HepG2 (cell line): ENCODE measurements around the gene KCNJ14. TPM values are rescaled to one million over a fixed set of nuclear protein-coding genes. Genes with fewer than 3 reads are reported as not detected.

Source experiments
- CBX5 ChIP-seq: sonication (generic); formaldehyde crosslinking; IDR thresholded peaks from 2 replicates; pipeline ENCODE4 v1.4.0; 2020; ENCODE audit warnings: missing genetic modification reagents, borderline replicate concordance
- GATA4 ChIP-seq: sonication (generic); IDR thresholded peaks from 2 replicates; pipeline ENCODE4 v1.6.1; 2016; ENCODE audit warnings: antibody characterized with exemption, low read depth, borderline replicate concordance
- HHEX ChIP-seq: IDR thresholded peaks from 2 replicates; pipeline ENCODE4 v1.6.1; 2016; ENCODE audit warnings: control low read depth
- HNRNPUL1 ChIP-seq: fragments of 200-400 bp; formaldehyde crosslinking; IDR thresholded peaks from 2 replicates; pipeline ENCODE4 v1.6.1; 2017; ENCODE audit warnings: low read depth, mild to moderate bottlenecking, low read length, moderate library complexity
- JARID2 ChIP-seq: sonication (generic); formaldehyde crosslinking; IDR thresholded peaks from 2 replicates; pipeline ENCODE4 v1.8.1; 2023; ENCODE audit warnings: missing genetic modification reagents, inconsistent platforms; ENCODE audit not compliant: insufficient replicate concordance
- MEIS2 ChIP-seq: sonication (generic); formaldehyde crosslinking; IDR thresholded peaks from 2 replicates; pipeline ENCODE4 v1.9.0; 2021; ENCODE audit warnings: mild to moderate bottlenecking, missing genetic modification reagents
- NCOR1 ChIP-seq: fragments of 200-600 bp; sonication (generic); IDR thresholded peaks from 2 replicates; pipeline ENCODE4 v1.7.0; 2017; ENCODE audit warnings: antibody characterized with exemption, low read length, borderline replicate concordance
- NR1H2 ChIP-seq: sonication (generic); formaldehyde crosslinking; IDR thresholded peaks from 2 replicates; pipeline ENCODE4 v1.8.1; 2022; ENCODE audit warnings: low read depth, missing genetic modification reagents, borderline replicate concordance
- RELA ChIP-seq: sonication (generic); formaldehyde crosslinking; IDR thresholded peaks from 2 replicates; pipeline ENCODE4 v1.4.0; 2020; ENCODE audit warnings: missing genetic modification reagents
- REPIN1 ChIP-seq: sonication (generic); formaldehyde crosslinking; IDR thresholded peaks from 2 replicates; pipeline ENCODE4 v1.8.0; 2022; ENCODE audit warnings: missing genetic modification reagents, low read depth, mild to moderate bottlenecking, borderline replicate concordance
- SETDB1 ChIP-seq: sonication (generic); formaldehyde crosslinking; IDR thresholded peaks from 2 replicates; pipeline ENCODE4 v1.5.1; 2020; ENCODE audit warnings: missing genetic modification reagents, mild to moderate bottlenecking, borderline replicate concordance
- SMAD3 ChIP-seq: sonication (generic); formaldehyde crosslinking; IDR thresholded peaks from 2 replicates; pipeline ENCODE4 v1.4.0; 2020; ENCODE audit warnings: missing genetic modification reagents
- SP1 ChIP-seq, 2 experiments: fragments of 450-650 bp in 1 of 2; sonication (generic) in 1 of 2; formaldehyde crosslinking in 1 of 2; IDR thresholded peaks; 2 replicates each; pipeline versions ENCODE4 v1.4.0 to v1.6.1; 2016 to 2020; ENCODE audit warnings: missing genetic modification reagents in 1 of 2
- SRY ChIP-seq: sonication (generic); formaldehyde crosslinking; IDR thresholded peaks from 2 replicates; pipeline ENCODE4 v1.8.0; 2022; ENCODE audit warnings: mild to moderate bottlenecking, missing genetic modification reagents
- YEATS4 ChIP-seq: sonication (generic); formaldehyde crosslinking; IDR thresholded peaks from 2 replicates; pipeline ENCODE4 v1.4.0; 2020; ENCODE audit warnings: missing genetic modification reagents, borderline replicate concordance
- ZFY ChIP-seq: sonication (generic); formaldehyde crosslinking; IDR thresholded peaks from 2 replicates; pipeline ENCODE4 v1.4.0; 2020; ENCODE audit warnings: missing genetic modification reagents
- ZMYM3 ChIP-seq: sonication (generic); formaldehyde crosslinking; IDR thresholded peaks from 2 replicates; pipeline ENCODE4 v1.5.1; 2020; ENCODE audit warnings: mild to moderate bottlenecking, missing genetic modification reagents
- ZNF274 ChIP-seq: sonication (generic); formaldehyde crosslinking; IDR thresholded peaks from 2 replicates; pipeline ENCODE4 v1.5.1; 2020; ENCODE audit warnings: mild to moderate bottlenecking, missing genetic modification reagents
- ZNF296 ChIP-seq: sonication (generic); formaldehyde crosslinking; conservative IDR thresholded peaks from 2 replicates; pipeline ENCODE4 v1.5.0; 2020; ENCODE audit warnings: mild to moderate bottlenecking, missing genetic modification reagents
- ZNF3 ChIP-seq: IDR thresholded peaks from 2 replicates; pipeline ENCODE4 v1.7.0; 2017; ENCODE audit warnings: inconsistent platforms
- ZNF30 ChIP-seq: sonication (generic); formaldehyde crosslinking; IDR thresholded peaks from 2 replicates; pipeline ENCODE4 v1.5.0; 2020; ENCODE audit warnings: mild to moderate bottlenecking, missing genetic modification reagents
- ZNF552 ChIP-seq: sonication (generic); formaldehyde crosslinking; IDR thresholded peaks from 2 replicates; pipeline ENCODE4 v1.9.0; 2022; ENCODE audit warnings: missing genetic modification reagents, mild to moderate bottlenecking, borderline replicate concordance
- ZNF563 ChIP-seq: sonication (generic); formaldehyde crosslinking; IDR thresholded peaks from 2 replicates; pipeline ENCODE4 v1.8.0; 2022; ENCODE audit warnings: mild to moderate bottlenecking, moderate library complexity, missing genetic modification reagents
- ZNF782 ChIP-seq: sonication (generic); formaldehyde crosslinking; IDR thresholded peaks from 2 replicates; pipeline ENCODE4 v1.4.0; 2020; ENCODE audit warnings: missing genetic modification reagents, mild to moderate bottlenecking, borderline replicate concordance
- ZNF879 ChIP-seq: sonication (generic); formaldehyde crosslinking; IDR thresholded peaks from 2 replicates; pipeline ENCODE4 v1.8.1; 2023; ENCODE audit warnings: missing genetic modification reagents
- polyA plus RNA-seq, 8 experiments: library from polyadenylated mRNA; depleted of rRNA in 3 of 8; stranded (reverse) in 7 of 8; unstranded in 1 of 8; fragments of >200 nt; fragmentation: Illumina TruSeq in 4 of 8; extraction: Trizol in 4 of 8; gene quantifications; 2 replicates each; pipeline versions ENCODE4 v1.2.1 to v1.2.3, GENCODE V29; 2011 to 2016; ENCODE audit warnings: low read depth in 4 of 8, missing spikeins in 1 of 8, mixed read lengths in 1 of 8; ENCODE audit not compliant: insufficient read depth in 1 of 8
- total RNA-seq, 5 experiments: library from RNA; depleted of rRNA; stranded (reverse); fragments of >200 nt; fragmentation: Illumina TruSeq; extraction: Trizol; gene quantifications; 2 replicates each; pipeline ENCODE4 v1.2.3, GENCODE V29; 2016; ENCODE audit warnings: low read depth in 1 of 5
- TF ChIP-seq, protein P1 (sequence below): sonication (generic); formaldehyde crosslinking; IDR thresholded peaks from 2 replicates; pipeline ENCODE4 v1.9.0; 2021; ENCODE audit warnings: missing genetic modification reagents, borderline replicate concordance
- TF ChIP-seq, protein P2 (sequence below): sonication (generic); formaldehyde crosslinking; IDR thresholded peaks from 2 replicates; pipeline ENCODE4 v1.4.0; 2020; ENCODE audit warnings: mild to moderate bottlenecking, missing genetic modification reagents
- TF ChIP-seq, protein P3 (sequence below): sonication (generic); formaldehyde crosslinking; conservative IDR thresholded peaks from 2 replicates; pipeline ENCODE4 v1.4.0; 2020; ENCODE audit warnings: missing genetic modification reagents

Gene KCNJ14
- total and polyA plus RNA-seq, 2 of the 13 experiments (the other 11 are each of a cell fraction or from before 2014, with no cell fraction given), result 0.20 to 0.51 TPM

DNA sequence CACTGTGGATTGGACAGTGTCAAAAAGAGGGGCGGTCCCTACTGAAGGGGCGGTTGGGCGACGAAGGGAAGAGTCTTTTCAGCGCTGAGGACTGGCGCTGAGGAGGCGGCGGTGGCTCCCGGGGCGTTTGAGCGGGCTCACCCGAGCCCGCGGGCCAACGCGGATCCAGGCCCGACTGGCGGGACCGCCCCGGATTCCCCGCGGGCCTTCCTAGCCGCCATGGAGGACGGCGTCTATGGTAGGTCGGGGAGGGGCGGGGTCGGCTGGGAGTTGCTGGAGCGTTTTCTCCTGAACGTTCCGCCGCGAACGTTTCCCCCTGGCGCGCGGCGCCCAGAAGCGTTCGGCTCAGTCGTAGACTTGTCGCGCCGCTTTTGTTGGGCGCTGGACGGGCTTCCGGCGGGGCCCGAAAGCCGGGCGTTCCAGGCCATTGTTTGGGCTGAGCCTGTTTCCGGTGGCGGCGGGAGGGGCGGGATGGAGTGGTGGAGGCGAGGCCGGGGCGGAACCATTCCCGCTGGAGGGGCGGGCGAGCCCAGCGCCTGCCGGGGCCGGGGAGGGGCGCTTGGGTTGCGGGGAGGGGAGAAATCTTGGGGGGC is 14.0 kb downstream of the KCNJ14 start, which contains the start of gene CYTH2 (continued):
- TF ChIP-seq, protein P1, sequence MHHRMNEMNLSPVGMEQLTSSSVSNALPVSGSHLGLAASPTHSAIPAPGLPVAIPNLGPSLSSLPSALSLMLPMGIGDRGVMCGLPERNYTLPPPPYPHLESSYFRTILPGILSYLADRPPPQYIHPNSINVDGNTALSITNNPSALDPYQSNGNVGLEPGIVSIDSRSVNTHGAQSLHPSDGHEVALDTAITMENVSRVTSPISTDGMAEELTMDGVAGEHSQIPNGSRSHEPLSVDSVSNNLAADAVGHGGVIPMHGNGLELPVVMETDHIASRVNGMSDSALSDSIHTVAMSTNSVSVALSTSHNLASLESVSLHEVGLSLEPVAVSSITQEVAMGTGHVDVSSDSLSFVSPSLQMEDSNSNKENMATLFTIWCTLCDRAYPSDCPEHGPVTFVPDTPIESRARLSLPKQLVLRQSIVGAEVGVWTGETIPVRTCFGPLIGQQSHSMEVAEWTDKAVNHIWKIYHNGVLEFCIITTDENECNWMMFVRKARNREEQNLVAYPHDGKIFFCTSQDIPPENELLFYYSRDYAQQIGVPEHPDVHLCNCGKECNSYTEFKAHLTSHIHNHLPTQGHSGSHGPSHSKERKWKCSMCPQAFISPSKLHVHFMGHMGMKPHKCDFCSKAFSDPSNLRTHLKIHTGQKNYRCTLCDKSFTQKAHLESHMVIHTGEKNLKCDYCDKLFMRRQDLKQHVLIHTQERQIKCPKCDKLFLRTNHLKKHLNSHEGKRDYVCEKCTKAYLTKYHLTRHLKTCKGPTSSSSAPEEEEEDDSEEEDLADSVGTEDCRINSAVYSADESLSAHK (CRISPR knock-in tag), result no peak
- TF ChIP-seq GATA4, result no peak
- TF ChIP-seq ZMYM3 (CRISPR knock-in tag), result no peak
- peak; percentile 84 for TF ChIP-seq JARID2
- peak; percentile 93 for TF ChIP-seq YEATS4 (CRISPR knock-in tag)
- TF ChIP-seq CBX5 (CRISPR knock-in tag), result no peak
- no peak for TF ChIP-seq NR1H2 (CRISPR knock-in tag)
- no peak; the same call in 1 of the 2 replicates for TF ChIP-seq REPIN1 (CRISPR knock-in tag)
- TF ChIP-seq SETDB1 (CRISPR knock-in tag), result no peak
- peak; percentile 50; the same call in 1 of the 2 replicates for TF ChIP-seq ZNF552 (CRISPR knock-in tag)
- no peak for TF ChIP-seq ZNF782
- no peak for TF ChIP-seq NCOR1
- TF ChIP-seq HHEX, result no peak
- no peak for TF ChIP-seq ZNF879 (CRISPR knock-in tag)
- no peak for TF ChIP-seq ZNF296 (CRISPR knock-in tag)
- no peak for TF ChIP-seq RELA (CRISPR knock-in tag)
- TF ChIP-seq SRY (CRISPR knock-in tag), result no peak; the same call in 1 of the 2 replicates
- TF ChIP-seq, protein P2, sequence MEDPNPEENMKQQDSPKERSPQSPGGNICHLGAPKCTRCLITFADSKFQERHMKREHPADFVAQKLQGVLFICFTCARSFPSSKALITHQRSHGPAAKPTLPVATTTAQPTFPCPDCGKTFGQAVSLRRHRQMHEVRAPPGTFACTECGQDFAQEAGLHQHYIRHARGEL (CRISPR knock-in tag), result no peak
- TF ChIP-seq ZNF274 (CRISPR knock-in tag), result peak; percentile 40; the same call in 1 of the 2 replicates
- TF ChIP-seq MEIS2, result no peak
- no peak for TF ChIP-seq ZNF3
- no peak for TF ChIP-seq ZNF30 (CRISPR knock-in tag)
- TF ChIP-seq ZNF563 (CRISPR knock-in tag), result 0 out of 2 replicates have a peak, but pooled peaks have one; percentile 73
- peak; percentile 60 for TF ChIP-seq ZFY (CRISPR knock-in tag)
- no peak for TF ChIP-seq SMAD3 (CRISPR knock-in tag)
- TF ChIP-seq, protein P3, sequence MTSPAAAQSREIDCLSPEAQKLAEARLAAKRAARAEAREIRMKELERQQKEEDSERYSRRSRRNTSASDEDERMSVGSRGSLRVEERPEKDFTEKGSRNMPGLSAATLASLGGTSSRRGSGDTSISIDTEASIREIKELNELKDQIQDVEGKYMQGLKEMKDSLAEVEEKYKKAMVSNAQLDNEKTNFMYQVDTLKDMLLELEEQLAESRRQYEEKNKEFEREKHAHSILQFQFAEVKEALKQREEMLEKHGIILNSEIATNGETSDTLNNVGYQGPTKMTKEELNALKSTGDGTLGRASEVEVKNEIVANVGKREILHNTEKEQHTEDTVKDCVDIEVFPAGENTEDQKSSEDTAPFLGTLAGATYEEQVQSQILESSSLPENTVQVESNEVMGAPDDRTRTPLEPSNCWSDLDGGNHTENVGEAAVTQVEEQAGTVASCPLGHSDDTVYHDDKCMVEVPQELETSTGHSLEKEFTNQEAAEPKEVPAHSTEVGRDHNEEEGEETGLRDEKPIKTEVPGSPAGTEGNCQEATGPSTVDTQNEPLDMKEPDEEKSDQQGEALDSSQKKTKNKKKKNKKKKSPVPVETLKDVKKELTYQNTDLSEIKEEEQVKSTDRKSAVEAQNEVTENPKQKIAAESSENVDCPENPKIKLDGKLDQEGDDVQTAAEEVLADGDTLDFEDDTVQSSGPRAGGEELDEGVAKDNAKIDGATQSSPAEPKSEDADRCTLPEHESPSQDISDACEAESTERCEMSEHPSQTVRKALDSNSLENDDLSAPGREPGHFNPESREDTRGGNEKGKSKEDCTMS, result no peak
- TF ChIP-seq SP1 (IDR thresholded peaks at IDR 0.05), result no peak; the same call in 1 of the 2 replicates
- TF ChIP-seq SP1 (CRISPR knock-in tag; IDR thresholded peaks at IDR 0.05), result no peak; the same call in none of the 2 replicates
- TF ChIP-seq HNRNPUL1, result no peak
